Germinal center (tissue), 1 donor: ENCODE data around the gene G6PC1.
"Not testable (repeated sequence)": the region's sequence is repeated elsewhere in the genome, so short reads cannot be mapped to it uniquely, and the experiment has no call there.

ENCODE experiments used
- DNase-seq: peaks from one replicate; pipeline ENCODE4 v3.0.0; 2012; ENCODE audit warnings: mixed read lengths, low spot score

Gene G6PC1

DNA sequence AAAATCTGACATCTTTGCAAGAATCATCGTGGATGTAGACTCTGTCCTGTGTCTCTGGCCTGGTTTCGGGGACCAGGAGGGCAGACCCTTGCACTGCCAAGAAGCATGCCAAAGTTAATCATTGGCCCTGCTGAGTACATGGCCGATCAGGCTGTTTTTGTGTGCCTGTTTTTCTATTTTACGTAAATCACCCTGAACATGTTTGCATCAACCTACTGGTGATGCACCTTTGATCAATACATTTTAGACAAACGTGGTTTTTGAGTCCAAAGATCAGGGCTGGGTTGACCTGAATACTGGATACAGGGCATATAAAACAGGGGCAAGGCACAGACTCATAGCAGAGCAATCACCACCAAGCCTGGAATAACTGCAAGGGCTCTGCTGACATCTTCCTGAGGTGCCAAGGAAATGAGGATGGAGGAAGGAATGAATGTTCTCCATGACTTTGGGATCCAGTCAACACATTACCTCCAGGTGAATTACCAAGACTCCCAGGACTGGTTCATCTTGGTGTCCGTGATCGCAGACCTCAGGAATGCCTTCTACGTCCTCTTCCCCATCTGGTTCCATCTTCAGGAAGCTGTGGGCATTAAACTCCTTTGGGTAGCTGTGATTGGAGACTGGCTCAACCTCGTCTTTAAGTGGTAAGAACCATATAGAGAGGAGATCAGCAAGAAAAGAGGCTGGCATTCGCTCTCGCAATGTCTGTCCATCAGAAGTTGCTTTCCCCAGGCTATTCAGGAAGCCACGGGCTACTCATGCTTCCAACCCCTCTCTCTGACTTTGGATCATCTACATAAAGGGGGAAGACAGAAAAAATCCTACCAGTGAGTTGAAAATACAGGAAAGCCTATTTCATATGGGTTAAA, at the start of gene G6PC1:
TSS of gene G6PC1 (plus strand) at position 340 of the 872 bp plus-strand sequence. CDS start at position 418, 78 bp downstream.
- DNase-seq: no peak

DNA sequence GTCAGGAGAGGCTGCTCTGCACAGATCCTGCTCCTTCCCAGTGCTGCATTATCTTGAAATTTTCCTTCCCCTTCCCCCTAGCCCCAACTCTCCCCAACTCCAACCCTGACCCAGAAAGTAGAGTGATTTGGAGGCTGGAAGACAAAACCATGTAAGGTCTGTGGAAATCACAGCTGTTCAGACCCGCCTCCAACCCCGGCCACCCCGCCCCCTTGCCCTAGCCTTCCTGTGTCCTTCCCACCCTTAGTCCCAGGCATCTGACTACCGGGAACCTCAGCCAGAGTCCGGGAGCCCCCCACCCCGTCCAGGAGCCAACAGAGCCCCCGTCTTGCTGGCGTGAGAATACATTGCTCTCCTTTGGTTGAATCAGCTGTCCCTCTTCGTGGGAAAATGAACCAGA, 49.6 kb upstream of the G6PC1 start, which contains the start of gene AOC3:
TSS of gene AOC3 (plus strand) at position 246 of the 400 bp plus-strand sequence. CDS start at position 391, 145 bp downstream.
- no peak for DNase-seq

DNA sequence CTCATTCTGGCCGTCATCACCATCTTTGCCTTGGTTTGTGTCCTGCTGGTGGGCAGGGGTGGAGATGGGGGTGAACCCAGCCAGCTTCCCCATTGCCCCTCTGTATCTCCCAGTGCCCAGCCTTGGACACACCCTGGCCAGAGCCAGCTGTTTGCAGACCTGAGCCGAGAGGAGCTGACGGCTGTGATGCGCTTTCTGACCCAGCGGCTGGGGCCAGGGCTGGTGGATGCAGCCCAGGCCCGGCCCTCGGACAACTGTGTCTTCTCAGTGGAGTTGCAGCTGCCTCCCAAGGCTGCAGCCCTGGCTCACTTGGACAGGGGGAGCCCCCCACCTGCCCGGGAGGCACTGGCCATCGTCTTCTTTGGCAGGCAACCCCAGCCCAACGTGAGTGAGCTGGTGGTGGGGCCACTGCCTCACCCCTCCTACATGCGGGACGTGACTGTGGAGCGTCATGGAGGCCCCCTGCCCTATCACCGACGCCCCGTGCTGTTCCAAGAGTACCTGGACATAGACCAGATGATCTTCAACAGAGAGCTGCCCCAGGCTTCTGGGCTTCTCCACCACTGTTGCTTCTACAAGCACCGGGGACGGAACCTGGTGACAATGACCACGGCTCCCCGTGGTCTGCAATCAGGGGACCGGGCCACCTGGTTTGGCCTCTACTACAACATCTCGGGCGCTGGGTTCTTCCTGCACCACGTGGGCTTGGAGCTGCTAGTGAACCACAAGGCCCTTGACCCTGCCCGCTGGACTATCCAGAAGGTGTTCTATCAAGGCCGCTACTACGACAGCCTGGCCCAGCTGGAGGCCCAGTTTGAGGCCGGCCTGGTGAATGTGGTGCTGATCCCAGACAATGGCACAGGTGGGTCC, 49.0 kb upstream of the G6PC1 start:
- DNase-seq: not testable (repeated sequence)

DNA sequence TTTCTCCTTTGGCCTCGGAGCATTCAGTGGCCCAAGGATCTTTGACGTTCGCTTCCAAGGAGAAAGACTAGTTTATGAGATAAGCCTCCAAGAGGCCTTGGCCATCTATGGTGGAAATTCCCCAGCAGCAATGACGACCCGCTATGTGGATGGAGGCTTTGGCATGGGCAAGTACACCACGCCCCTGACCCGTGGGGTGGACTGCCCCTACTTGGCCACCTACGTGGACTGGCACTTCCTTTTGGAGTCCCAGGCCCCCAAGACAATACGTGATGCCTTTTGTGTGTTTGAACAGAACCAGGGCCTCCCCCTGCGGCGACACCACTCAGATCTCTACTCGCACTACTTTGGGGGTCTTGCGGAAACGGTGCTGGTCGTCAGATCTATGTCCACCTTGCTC, 48.2 kb upstream of the G6PC1 start:
- DNase-seq: no peak

DNA sequence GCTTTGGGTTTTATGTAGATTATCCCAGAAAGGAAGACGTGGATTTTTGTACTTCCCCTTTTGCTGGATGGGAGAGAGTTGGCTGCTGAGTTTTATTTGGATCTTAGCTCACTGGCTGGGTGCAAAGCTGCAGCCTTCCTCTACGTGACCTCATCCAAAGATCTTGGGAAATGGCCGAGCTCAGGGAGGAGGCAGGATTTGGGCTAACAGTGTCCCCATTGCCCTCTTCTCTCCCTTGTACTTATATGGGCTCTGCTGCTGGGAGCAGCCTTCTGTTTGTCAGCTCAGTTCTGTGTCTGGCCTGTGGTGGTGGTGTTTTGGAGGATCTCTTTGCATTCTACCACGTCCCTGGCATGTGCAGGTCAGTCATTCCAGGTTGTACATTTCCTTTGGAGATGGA, 47.6 kb upstream of the G6PC1 start:
- no peak for DNase-seq

DNA sequence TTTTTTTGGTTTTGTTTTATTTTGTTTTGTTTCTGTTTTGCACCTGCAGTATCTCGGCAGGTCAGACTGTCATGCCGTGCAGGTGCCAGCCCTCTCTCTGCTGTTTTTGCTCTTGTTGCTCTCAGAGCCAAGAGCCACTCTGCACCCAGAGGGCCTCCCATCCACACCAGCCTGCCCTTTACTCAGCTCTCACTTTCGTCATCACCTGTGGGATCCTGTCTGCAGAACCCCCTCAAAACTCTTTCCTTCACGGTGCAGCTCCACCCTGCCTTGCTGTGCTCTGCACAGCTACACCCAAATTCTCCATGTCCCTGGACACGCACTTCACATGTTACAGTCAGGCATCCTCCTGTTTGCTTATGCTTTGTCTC, 47.0 kb upstream of the G6PC1 start:
- no peak for DNase-seq

DNA sequence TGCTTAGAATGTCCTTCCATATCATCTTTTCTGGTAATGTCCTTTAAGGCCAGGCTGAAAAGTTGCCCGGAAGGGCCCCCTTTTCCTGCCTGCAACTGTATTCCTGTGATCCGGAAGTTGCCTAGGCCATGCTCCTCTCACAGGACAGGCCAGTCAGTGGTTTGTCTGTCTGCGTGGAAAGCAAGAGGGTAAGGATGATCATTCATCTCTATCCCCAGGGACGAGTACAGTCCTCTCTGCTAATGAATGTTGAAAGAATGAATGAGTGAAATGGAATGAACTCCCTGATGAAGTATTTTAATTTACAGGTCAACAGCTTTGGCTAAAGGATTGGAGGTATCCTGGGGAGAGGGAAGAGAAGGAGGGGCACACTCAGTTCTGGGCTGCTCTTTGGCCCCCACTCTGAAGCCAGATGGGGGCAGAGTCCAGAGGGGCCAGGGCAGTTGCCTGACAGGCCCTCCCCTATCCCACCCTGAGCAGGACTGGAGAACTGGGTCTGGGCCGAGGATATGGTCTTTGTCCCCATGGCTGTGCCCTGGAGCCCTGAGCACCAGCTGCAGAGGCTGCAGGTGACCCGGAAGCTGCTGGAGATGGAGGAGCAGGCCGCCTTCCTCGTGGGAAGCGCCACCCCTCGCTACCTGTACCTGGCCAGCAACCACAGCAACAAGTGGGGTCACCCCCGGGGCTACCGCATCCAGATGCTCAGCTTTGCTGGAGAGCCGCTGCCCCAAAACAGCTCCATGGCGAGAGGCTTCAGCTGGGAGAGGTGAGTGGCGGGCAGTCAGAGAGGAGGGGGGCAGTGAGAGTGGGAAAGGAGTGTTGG, 46.4 kb upstream of the G6PC1 start:
- no peak for DNase-seq

DNA sequence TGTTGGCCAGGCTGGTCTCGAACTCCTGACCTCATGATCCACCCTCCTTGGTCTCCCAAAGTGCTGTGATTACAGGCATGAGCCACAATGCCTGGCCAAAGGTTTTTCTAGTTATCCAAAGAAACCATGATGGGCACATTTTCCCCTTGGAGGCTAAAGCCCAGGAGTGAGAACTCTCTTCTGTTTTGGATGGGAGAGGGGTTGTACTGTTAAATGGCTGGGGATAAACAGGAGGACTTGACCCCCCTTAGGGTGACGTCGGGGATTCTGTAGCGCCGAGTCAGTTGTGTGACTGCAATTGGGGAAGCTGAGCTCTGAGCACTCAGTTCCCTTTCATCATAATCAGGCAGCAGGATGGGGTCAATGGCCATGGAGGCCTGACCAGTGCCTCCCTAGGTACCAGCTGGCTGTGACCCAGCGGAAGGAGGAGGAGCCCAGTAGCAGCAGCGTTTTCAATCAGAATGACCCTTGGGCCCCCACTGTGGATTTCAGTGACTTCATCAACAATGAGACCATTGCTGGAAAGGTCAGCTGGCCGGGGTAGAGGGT, 45.5 kb upstream of the G6PC1 start:
- no peak for DNase-seq

DNA sequence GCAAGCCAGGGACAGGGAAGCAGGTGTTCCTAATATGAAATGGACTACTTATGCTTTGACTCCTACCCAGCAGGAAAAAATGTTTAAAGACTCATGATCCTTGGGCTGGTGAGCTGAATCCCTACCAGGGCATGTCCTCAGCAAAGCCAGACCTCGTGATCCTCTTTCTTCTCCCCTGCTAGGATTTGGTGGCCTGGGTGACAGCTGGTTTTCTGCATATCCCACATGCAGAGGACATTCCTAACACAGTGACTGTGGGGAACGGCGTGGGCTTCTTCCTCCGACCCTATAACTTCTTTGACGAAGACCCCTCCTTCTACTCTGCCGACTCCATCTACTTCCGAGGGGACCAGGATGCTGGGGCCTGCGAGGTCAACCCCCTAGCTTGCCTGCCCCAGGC, 44.5 kb upstream of the G6PC1 start:
- DNase-seq: not testable (repeated sequence)

DNA sequence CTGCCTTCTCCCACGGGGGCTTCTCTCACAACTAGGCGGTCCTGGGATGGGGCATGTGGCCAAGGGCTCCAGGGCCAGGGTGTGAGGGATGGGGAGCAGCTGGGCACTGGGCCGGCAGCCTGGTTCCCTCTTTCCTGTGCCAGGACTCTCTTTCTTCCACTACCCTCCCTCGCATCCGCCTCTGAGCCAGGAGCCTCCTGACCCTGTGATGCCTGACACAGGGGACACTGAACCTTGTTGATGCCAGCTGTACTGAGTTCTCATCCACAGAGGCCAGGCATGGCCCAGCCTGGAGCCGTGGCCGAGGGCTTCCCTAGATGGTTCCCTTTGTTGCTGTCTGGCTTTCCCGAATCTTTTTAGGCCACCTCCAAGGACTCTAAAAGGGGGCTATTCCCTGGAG, 44.1 kb upstream of the G6PC1 start:
- DNase-seq: not testable (repeated sequence)

DNA sequence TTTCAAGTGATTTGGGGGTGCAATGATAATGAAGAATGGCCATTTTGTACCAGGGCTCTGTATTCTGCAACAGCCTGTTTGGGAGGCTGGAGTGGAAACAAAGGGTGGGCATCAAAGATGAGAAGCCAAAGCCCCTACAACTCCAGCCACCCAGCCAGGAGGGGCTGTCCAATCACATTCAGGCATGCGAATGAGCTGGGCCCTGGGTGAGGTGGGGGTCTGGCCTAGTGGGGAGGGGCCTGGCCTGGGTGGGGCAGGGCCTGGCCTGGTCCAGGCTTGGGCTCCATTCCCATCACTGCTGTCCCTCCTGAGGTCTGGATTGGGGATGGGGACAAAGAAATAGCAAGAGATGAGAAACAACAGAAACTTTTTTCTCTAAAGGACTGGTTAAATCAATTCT, 43.2 kb upstream of the G6PC1 start:
- DNase-seq: no peak

DNA sequence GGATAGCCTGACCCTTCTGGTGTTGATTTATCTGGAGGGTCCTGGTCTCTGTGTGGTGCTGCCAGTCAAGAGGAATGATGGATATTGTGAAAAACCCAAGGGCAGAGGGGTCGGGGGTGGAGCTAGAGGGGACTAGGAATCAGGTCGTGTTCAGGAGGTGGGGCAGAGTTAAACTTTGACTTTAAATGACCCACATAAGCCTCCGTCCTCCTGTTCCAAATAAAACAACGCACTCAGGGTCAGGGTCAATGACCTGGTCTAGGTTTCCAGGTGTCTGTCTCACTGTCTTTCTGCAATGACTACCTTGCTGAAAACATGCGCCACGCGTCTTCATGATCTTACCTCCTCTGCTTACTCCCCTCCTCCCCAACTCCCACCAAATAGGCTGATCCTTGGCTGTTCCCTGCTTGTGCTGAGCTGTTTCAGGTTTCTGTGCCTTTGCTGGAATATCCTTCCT, 34.9 kb upstream of the G6PC1 start:
- DNase-seq: no peak

DNA sequence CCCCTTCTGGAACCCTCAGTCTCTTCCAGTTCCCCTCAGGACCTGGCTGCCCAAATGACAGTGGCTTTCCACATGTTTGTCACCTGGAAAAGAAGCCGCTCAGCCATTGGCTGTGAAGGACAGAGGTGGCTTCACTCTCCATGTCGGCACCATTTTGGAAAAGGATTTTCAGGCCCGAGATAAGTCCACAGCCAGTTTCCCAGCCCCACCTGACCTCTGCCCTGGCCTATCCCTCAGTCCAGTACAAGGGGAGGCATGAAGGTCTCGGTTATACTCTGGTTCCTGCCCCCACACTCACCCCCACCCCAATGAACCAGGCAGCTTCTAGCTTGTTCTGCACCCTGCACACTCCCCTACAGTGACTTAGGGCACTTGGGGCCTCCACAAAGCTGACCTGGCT, 34.4 kb upstream of the G6PC1 start:
- no peak for DNase-seq

DNA sequence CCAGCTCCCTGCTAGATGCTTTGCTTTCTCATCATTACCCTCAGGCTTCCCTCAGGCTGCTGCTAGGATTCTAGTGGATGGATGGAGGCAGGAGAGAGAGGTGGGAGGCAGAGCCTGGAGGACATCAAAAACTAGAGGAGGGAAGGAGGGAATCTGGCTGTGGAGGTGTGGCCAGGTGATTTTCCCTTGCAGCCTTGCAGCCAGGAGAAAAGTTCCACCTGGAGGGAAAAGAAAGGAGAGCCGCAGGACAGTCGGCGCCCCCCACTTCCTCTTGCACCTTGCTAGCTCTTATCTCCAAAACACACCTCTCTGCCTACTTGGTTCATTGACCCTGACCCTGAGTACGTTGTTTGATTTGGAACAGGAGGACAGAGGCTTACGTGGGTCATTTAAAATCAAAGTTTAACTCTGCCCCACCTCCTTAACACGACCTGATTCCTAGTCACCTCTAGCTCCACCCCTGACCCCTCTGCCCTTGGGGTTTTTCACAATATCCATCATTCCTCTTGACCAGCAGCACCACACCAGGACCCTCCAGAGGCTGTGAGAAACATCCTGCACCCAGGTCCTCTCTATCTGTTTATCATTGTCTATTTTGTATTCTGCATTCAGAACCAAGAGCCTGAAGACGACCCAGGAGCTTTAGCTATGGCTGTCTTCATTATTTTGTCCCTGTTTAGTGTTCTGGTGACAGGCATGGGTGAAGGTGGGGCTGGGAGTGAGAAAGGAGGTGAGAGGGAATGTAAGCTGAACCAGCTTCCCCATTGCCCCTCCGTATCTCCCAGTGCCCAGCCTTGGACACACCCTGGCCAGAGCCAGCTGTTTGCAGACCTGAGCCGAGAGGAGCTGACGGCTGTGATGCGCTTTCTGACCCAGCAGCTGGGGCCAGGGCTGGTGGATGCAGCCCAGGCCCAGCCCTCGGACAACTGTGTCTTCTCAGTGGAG, 33.7 kb upstream of the G6PC1 start:
- no peak for DNase-seq

DNA sequence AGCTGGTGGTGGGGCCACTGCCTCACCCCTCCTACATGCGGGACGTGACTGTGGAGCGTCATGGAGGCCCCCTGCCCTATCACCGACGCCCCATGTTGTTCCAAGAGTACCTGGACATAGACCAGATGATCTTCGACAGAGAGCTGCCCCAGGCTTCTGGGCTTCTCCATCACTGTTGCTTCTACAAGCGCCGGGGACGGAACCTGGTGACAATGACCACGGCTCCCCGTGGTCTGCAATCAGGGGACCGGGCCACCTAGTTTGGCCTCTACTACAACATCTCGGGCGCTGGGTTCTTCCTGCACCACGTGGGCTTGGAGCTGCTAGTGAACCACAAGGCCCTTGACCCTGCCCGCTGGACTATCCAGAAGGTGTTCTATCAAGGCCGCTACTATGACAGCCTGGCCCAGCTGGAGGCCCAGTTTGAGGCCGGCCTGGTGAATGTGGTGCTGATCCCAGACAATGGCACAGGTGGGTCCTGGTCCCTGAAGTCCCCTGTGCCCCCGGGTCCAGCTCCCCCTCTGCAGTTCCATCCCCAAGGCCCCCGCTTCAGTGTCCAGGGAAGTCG, 32.8 kb upstream of the G6PC1 start:
- DNase-seq: not testable (repeated sequence)

DNA sequence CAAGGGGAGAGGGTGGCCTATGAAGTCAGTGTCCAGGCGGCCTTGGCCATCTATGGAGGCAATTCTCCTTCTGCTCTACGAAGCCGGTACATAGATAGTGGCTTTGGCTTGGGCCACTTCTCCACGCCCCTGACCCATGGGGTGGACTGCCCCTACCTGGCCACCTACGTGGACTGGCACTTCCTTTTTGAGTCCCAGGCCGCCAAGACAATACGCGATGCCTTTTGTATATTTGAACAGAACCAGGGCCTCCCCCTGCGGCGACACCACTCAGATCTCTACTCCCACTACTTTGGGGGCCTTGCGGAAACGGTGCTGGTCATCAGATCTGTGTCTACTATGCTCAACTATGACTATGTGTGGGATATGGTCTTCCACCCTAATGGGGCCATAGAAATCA, 32.3 kb upstream of the G6PC1 start:
- no peak for DNase-seq

DNA sequence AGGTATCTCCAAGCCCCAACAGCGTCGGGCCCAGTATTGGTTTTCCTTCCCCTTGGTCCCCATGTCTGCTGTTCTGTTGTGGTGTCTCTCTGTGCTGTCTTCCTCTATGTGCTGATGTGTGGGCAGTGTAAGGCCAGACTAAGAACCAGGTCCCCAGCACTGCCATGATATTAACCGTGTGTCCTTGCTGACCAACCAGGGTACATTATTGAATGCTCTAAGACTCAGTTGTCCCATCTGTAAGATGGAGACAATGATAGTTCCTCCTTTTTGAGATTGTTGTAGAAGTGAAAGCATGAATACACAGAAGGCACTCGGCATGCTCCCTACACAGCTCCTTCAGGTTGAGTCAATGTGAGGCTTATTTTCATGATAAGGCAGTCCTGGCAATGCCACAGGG, 29.0 kb upstream of the G6PC1 start:
- DNase-seq: no peak

DNA sequence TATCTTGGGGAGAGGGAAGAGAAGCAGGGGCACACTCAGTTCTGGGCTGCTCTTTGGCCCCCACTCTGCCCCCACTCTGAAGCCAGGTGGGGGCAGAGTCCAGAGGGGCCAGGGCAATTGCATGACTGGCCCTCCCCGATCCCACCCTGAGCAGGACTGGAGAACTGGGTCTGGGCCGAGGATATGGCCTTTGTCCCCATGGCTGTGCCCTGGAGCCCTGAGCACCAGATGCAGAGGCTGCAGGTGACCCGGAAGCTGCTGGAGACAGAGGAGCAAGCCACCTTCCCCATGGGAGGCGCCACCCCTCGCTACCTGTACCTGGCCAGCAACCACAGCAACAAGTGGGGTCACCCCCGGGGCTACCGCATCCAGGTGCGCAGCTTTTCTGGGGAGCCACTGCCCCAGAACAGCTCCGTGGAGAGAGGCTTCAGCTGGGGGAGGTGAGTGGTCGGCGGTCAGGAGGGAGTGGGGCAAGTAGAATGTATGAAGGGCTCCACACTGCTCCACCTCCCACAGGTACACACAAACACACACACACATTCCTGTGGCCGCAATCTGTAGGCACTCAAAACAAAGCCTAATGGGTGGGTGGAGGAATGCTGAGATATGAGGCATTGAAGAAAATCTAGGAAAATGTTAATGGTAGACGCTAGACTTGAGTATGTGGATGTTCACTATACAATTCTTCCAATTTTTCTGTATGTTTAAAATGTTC, 28.2 kb upstream of the G6PC1 start:
- no peak for DNase-seq

DNA sequence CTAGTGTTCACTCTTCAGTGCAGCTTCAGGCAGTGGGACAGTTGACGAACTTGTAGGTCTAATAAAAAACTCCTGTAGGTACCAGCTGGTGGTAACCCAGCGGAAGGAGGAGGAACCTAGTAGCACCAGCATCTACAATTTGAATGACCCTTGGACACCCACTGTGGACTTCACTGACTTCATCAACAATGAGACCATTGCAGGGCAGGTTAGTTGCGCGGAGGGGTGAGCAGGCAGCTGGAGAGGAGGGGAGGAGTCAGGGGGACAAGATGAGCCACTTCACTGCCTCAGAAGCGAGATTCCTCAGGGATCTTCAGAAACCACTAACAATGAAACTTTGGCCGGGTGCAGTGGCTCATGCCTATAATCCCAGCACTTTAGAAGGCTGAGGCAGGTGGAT, 27.3 kb upstream of the G6PC1 start:
- DNase-seq: no peak
